ENCODE measurements around the gene GNPNAT1. TPM values are rescaled to one million over a fixed set of nuclear protein-coding genes. Genes with fewer than 3 reads are reported as not detected.

The GNPNAT1 gene
- total RNA-seq, 1 donor from 2014 or later = 9.2 TPM

DNA sequence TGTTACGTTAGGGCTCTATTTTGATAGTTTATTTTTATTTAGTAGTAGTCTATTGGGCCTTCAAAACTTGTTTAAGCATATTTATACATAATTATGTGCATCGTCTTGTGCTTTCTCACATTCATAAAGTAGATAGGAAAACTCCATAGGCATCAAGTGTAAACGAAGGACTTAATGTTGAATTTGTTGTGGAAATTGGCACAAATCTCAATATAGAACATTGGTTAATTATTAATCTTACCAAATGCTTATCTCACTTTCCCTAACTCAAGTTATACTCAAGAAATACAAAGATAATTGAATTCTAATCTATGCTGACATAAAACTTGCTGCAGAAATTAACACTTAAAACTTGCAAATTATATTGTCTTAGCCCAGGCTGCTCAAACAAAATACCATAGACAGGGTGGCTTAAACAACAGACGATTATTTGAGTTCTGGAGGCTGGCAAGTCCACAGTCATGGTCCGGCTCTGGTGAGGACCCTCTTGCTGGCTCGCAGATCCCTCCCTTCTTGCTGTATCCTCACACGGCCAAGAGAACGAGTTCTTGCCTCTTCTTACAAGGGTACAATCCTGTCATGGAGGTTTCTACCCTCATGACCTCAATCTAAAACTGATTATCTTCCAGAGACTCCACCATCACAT is 42.6 kb downstream of the GNPNAT1 start:
- no peak for TF ChIP-seq CTCF (IDR thresholded peaks at IDR 0.05; ENCODE audit: partially characterized antibody, unreplicated experiment)
- Mint-ChIP-seq H3K4me3 (ENCODE audit: unreplicated experiment) (no peak overlapping the region), H3K4me1 (ENCODE audit: low read depth, unreplicated experiment) (no peaks in the 10 kb centered on the region), H3K27me3 (ENCODE audit: unreplicated experiment) (no peaks in the 10 kb centered on the region), H3K27ac (ENCODE audit: unreplicated experiment) (no peak overlapping the region), H3K36me3 (ENCODE audit: unreplicated experiment) (no peaks in the 10 kb centered on the region), H3K9me3 (ENCODE audit: unreplicated experiment) (no peaks in the 10 kb centered on the region)
- no peak for DNase-seq

DNA sequence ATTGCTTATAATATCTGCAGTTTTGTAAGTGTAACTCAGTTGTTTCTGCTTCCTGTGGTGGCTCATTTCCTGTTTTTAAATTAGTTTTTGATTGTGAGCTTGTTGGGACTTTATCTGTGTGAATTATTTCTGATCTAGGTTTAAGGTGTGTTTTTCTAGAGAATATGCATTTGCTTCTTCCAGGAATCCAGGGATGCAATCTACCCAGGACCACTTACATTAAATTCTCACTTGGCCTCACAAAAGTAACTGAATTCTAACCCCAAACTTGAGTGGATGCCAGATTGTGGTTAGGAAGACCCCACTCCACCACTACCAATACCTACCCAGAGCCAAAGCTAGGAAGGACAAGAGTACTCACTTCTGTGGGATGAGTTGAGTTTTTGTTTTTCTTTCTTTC is 49.5 kb downstream of the GNPNAT1 start:
- no peak overlapping the region for H3K4me3 Mint-ChIP-seq (ENCODE audit: unreplicated experiment)

DNA sequence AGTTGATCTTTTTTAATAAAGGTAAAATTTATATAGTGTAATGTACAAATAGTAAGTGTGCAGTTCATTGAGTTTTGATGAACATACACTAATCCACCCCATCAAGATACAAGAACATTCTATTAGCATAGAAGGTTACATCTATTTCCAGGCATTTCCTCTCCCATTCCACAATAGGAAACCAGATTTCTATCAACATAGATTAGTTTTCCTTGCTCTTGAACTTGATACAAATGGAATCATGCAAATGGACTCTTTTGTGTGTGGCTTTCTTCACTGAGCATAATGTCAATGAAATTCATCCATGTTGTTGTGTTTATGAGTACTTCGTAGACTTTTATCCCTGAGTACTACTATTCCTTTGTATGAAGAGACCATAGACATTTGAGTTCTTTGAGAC is 50.7 kb downstream of the GNPNAT1 start:
- TF ChIP-seq CTCF (IDR thresholded peaks at IDR 0.05; ENCODE audit: partially characterized antibody, unreplicated experiment) = no peak
- Mint-ChIP-seq H3K27me3 (ENCODE audit: unreplicated experiment) (peaks cover 2% of the 10 kb centered on the region), H3K27ac (ENCODE audit: unreplicated experiment) (no peak overlapping the region), H3K4me1 (ENCODE audit: low read depth, unreplicated experiment) (peaks cover 3% of the 10 kb centered on the region), H3K4me3 (ENCODE audit: unreplicated experiment) (no peak overlapping the region), H3K36me3 (ENCODE audit: unreplicated experiment) (no peaks in the 10 kb centered on the region), H3K9me3 (ENCODE audit: unreplicated experiment) (no peaks in the 10 kb centered on the region)
- no peak for DNase-seq

More for the DNA sequence above, 49.5 kb downstream of the GNPNAT1 start:
- Mint-ChIP-seq H3K4me1 (ENCODE audit: low read depth, unreplicated experiment) (no peaks in the 10 kb centered on the region), H3K36me3 (ENCODE audit: unreplicated experiment) (no peaks in the 10 kb centered on the region), H3K9me3 (ENCODE audit: unreplicated experiment) (no peaks in the 10 kb centered on the region), H3K27me3 (ENCODE audit: unreplicated experiment) (no peaks in the 10 kb centered on the region), H3K27ac (ENCODE audit: unreplicated experiment) (no peak overlapping the region)
- DNase-seq = no peak
- TF ChIP-seq CTCF (IDR thresholded peaks at IDR 0.05; ENCODE audit: partially characterized antibody, unreplicated experiment) = no peak

DNA sequence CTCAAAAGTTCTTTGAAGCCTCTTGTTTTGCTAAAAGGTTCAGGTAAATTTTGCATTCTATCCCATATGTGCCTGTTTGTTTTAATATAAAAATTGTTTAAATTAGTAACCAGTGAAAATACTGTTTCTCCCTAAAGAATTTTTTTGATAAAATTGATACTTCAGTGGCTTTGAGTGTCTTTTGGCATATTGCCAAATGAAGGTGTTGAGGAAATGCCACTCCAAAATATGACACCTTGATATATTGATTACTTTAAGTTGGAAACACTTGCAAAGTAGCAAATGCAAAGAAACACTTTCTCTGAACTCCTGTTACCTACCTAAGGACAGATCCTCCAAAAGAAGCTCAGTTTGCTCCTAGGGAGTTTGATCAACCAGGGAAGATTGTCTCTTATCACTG is 53.0 kb downstream of the GNPNAT1 start:
- H3K36me3 Mint-ChIP-seq (ENCODE audit: unreplicated experiment) = no peaks in the 10 kb centered on the region
- peaks cover 2% of the 10 kb centered on the region for H3K27me3 Mint-ChIP-seq (ENCODE audit: unreplicated experiment)
- DNase-seq = no peak
- no peak overlapping the region for H3K27ac Mint-ChIP-seq (ENCODE audit: unreplicated experiment)
- peaks cover 3% of the 10 kb centered on the region for H3K4me1 Mint-ChIP-seq (ENCODE audit: low read depth, unreplicated experiment)
- H3K4me3 Mint-ChIP-seq (ENCODE audit: unreplicated experiment) = no peak overlapping the region
- no peak for TF ChIP-seq CTCF (IDR thresholded peaks at IDR 0.05; ENCODE audit: partially characterized antibody, unreplicated experiment)
- no peaks in the 10 kb centered on the region for H3K9me3 Mint-ChIP-seq (ENCODE audit: unreplicated experiment)

- no peak overlapping the region for H3K4me3 Mint-ChIP-seq (ENCODE audit: unreplicated experiment)
- no peak for DNase-seq
- peak overlapping the region; percentile 52 for H3K27ac Mint-ChIP-seq (ENCODE audit: unreplicated experiment)
- TF ChIP-seq CTCF (IDR thresholded peaks at IDR 0.05; ENCODE audit: partially characterized antibody, unreplicated experiment) = no peak
- peaks cover 4% of the 10 kb centered on the region for H3K4me1 Mint-ChIP-seq (ENCODE audit: low read depth, unreplicated experiment)
- peaks cover under 1% of the 10 kb centered on the region for H3K9me3 Mint-ChIP-seq (ENCODE audit: unreplicated experiment)
- H3K27me3 Mint-ChIP-seq (ENCODE audit: unreplicated experiment) = peaks cover 2% of the 10 kb centered on the region
- no peaks in the 10 kb centered on the region for H3K36me3 Mint-ChIP-seq (ENCODE audit: unreplicated experiment)
These were observed 55.4 kb downstream of the GNPNAT1 start for GRCh38 chr14:52735921-52736489.

Measured in glutamatergic neuron (in vitro differentiated cells).